Karpas-422 (cell line): ENCODE data around the gene STRIP1. TPM values are rescaled to one million over a fixed set of nuclear protein-coding genes. Genes with fewer than 3 reads are reported as not detected.

Experiments used
- DNase-seq: peaks from one replicate; pipeline ENCODE4 v3.0.0-alpha.2; 2015
- H2AFZ ChIP-seq: fragments of 200-600 bp; sonication (generic); 2 replicates; pipeline ENCODE4 v1.6.1; 2014; ENCODE audit warnings: antibody characterized with exemption, low read length, mixed read lengths
- H3K27ac ChIP-seq: fragments of 200-600 bp; sonication (generic); 2 replicates; pipeline ENCODE4 v1.5.1; 2014; ENCODE audit warnings: mild to moderate bottlenecking, low read length, moderate library complexity
- H3K27me3 ChIP-seq: fragments of 200-600 bp; sonication (generic); 2 replicates; pipeline ENCODE4 v1.6.1; 2014; ENCODE audit warnings: low read length, mixed read lengths
- H3K36me3 ChIP-seq: fragments of 200-600 bp; sonication (generic); 2 replicates; pipeline ENCODE4 v1.6.1; 2014; ENCODE audit warnings: low read length, mixed read lengths; ENCODE audit not compliant: insufficient read depth
- H3K4me1 ChIP-seq: fragments of 200-600 bp; sonication (generic); 2 replicates; pipeline ENCODE4 v1.6.1; 2014; ENCODE audit warnings: mild to moderate bottlenecking, low read length, mixed read lengths
- H3K4me2 ChIP-seq: fragments of 200-600 bp; sonication (generic); 2 replicates; pipeline ENCODE4 v1.6.1; 2014; ENCODE audit warnings: low read length, low read depth, mild to moderate bottlenecking; ENCODE audit not compliant: poor library complexity, severe bottlenecking
- H3K4me3 ChIP-seq: fragments of 200-600 bp; sonication (generic); 2 replicates; pipeline ENCODE4 v1.5.1; 2014; ENCODE audit warnings: mild to moderate bottlenecking, antibody characterized with exemption, low read length, mixed read lengths
- H3K79me2 ChIP-seq: fragments of 200-600 bp; sonication (generic); 2 replicates; pipeline ENCODE4 v1.6.1; 2014; ENCODE audit warnings: mild to moderate bottlenecking, low read length, mixed read lengths
- H3K9ac ChIP-seq: fragments of 200-600 bp; sonication (generic); 2 replicates; pipeline ENCODE4 v1.6.0; 2014; ENCODE audit warnings: low read length
- H3K9me2 ChIP-seq: fragments of 200-600 bp; sonication (generic), shearing (Covaris generic); replicated peaks from 2 replicates; pipeline ENCODE4 v1.6.0; 2014; ENCODE audit warnings: mild to moderate bottlenecking, low read length, moderate library complexity; ENCODE audit not compliant: insufficient read depth
- H3K9me3 ChIP-seq: fragments of 300-700, 200-600 bp; sonication (generic); 2 replicates; pipeline ENCODE4 v1.6.1; 2014; ENCODE audit warnings: low read length, mixed read lengths
- H4K20me1 ChIP-seq: fragments of 200-600 bp; sonication (generic); 2 replicates; pipeline ENCODE4 v1.6.1; 2014; ENCODE audit warnings: mild to moderate bottlenecking, antibody characterized with exemption, low read length, low read depth; ENCODE audit not compliant: insufficient read depth
- total RNA-seq: library from RNA; depleted of rRNA; stranded (reverse); fragments of >200 nt; shearing (Covaris generic); gene quantifications from 2 replicates; pipeline ENCODE4 v1.2.3, GENCODE V29; 2014; ENCODE audit warnings: low replicate concordance

Gene STRIP1
- total RNA-seq, 1 experiment from 2014 or later, result 35.3 TPM

DNA sequence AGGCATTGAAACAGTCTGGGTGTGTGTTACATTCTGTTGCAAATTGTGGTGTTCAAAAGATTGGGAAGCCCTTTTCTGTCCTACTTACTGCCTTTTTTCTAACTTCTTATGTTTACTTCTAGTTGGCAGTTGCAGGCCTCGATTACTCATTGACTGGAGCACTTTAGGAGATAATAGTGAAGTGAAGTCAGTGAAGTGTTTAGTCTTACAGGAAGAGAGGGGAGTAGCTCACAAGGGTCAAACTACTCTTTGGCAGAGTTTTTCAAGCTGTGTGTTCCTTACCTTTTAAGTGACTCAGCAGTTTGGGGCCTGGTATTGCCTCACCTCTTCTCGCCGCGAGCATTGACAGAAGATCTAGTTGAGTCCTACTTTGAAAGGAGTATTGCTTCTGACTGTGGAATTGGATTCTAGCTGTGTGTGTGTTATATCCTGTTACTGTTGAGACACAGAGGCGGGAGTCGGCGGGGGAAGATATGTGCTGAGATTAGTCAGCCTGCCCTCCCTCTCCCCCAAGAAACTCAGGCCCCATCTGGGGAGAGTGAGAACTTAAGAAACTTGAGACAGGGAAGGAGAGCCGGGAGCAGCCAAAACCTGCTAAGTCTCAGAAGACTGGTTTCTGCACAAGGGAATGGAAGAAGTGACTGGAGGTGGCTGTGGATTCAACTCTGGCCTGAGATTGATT lies 30.5 kb upstream of the STRIP1 start:
- Histone ChIP-seq H3K4me2 (no peak overlapping the region), H3K4me1 (peaks cover 38% of the 10 kb centered on the region), H3K79me2 (peaks cover 70% of the 10 kb centered on the region), H3K36me3 (no peaks in the 10 kb centered on the region), H3K9me3 (no peaks in the 10 kb centered on the region), H3K27me3 (no peaks in the 10 kb centered on the region), H3K9ac (no peak overlapping the region), H2AFZ (no peak overlapping the region), H3K4me3 (no peak overlapping the region), H3K9me2 (no peaks in the 10 kb centered on the region), H4K20me1 (no peaks in the 10 kb centered on the region), H3K27ac (no peak overlapping the region)
- no peak for DNase-seq

DNA sequence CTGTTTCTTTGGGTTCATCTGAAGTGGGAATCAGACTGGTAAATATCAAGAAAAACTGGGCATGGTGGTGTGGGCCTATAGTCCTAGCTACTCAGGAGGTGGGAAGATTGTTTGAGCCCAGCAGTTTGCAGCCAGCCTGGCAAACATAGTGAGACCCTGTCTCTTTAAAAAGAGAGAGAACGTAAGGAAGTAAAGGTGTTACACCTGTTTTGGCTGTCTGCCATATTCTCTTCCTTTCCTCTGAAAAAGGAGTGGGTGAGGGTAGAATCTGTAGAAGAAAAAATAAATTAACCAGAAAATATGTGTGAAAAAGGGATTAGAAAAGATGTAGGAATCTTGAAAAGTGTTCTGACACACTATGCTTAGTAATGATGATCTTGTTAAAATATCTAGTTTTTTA lies 29.8 kb upstream of the STRIP1 start:
- Histone ChIP-seq H3K4me3 (no peak overlapping the region), H4K20me1 (no peaks in the 10 kb centered on the region), H3K4me1 (peaks cover 36% of the 10 kb centered on the region), H2AFZ (no peak overlapping the region), H3K36me3 (no peaks in the 10 kb centered on the region), H3K4me2 (no peak overlapping the region), H3K9me3 (no peaks in the 10 kb centered on the region), H3K9me2 (no peaks in the 10 kb centered on the region), H3K27ac (no peak overlapping the region), H3K27me3 (no peaks in the 10 kb centered on the region), H3K9ac (no peak overlapping the region), H3K79me2 (peaks cover 66% of the 10 kb centered on the region)
- no peak for DNase-seq

DNA sequence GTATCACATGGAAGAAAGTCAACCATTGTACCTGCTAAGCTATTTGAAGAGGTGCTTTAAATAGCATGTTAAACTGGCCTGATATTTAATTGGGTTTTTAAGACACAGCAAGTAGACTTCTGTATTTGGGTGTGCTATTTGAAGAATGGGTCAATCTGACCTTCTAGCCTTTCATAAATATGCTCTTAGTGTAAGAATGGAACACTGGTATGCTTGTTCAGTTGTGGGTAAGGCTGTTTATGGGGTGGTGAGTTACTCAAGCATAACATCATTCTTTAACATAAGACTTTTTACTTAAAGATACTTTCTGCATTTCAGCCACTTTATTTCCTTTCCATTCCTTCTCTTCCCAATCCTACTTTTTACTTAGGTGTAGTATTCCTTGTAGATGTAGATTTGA lies 28.5 kb upstream of the STRIP1 start:
- H3K79me2 ChIP-seq, result peaks cover 56% of the 10 kb centered on the region
- H3K9me2 ChIP-seq, result no peaks in the 10 kb centered on the region
- DNase-seq, result no peak
- H3K27me3 ChIP-seq, result no peaks in the 10 kb centered on the region
- no peak overlapping the region for H3K27ac ChIP-seq
- no peaks in the 10 kb centered on the region for H3K9me3 ChIP-seq
- peaks cover 36% of the 10 kb centered on the region for H3K4me1 ChIP-seq
- H2AFZ ChIP-seq, result no peak overlapping the region
- H3K4me3 ChIP-seq, result no peak overlapping the region
- H4K20me1 ChIP-seq, result no peaks in the 10 kb centered on the region
- no peak overlapping the region for H3K4me2 ChIP-seq
- H3K36me3 ChIP-seq, result peaks cover 4% of the 10 kb centered on the region; the same call in 1 of the 2 replicates
- H3K9ac ChIP-seq, result no peak overlapping the region

DNA sequence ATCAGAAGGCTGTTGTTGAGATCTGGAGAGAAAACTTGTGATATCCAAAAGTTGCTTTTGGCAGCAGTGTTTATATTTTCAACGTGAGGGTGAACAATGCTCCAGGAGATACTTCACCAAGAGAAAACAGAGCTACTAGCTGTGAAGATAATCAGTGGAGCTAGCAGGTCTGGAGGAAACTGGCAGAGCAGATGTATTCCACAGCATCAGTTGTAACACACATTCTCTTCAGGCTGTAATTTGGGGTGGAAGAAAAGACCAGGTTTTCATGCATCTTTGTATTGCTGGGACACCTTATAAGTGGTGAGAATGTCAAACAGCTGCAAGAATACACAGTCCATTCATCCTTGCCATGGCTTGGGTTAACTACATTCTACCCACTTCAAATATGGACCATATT lies 27.9 kb upstream of the STRIP1 start:
- DNase-seq, result no peak
- H3K79me2 ChIP-seq, result peaks cover 56% of the 10 kb centered on the region

DNA sequence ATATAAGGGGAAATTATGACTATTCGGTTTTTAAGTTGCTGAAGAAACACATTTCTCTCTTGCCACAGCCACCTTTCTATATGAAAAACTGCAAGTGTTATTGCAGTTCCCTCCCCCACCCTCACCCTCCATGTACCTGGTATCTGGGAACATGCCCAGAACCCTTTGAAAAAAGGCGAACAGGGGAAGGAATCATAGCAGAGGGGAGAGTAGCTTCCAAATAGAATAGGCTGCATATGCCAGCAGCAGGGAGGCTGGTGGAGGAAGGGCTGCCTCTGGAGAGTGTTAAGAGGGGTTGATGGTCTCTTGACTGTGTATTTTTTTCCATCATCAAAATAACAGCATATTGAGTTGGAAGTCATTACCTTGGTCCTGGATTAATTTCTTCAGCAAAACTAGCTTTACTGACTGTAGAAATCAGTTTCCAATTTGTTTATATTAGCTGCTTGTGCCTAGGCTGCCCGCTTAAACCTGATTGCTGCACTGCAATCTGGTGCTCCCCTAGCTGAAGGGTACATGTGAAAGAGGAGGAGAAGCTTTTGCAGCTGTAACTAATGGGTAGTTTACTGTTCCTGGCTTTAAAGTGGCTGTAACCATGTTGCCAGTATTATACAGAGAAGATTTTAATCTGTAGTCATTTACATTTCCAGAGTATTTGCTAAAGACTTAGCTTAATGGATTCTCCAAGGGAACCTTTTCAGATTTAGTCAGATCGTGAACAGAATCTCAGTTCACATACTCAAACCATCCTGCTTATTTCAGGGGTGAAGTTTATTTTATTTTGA lies 27.2 kb upstream of the STRIP1 start:
- DNase-seq, result no peak
- Histone ChIP-seq H3K9me2 (no peaks in the 10 kb centered on the region), H3K9me3 (no peaks in the 10 kb centered on the region), H3K36me3 (peaks cover 9% of the 10 kb centered on the region; the same call in 1 of the 2 replicates), H4K20me1 (no peaks in the 10 kb centered on the region), H3K27ac (no peak overlapping the region), H3K4me2 (no peak overlapping the region), H3K4me3 (no peak overlapping the region), H2AFZ (no peak overlapping the region), H3K27me3 (no peaks in the 10 kb centered on the region), H3K4me1 (peaks cover 36% of the 10 kb centered on the region), H3K79me2 (peaks cover 51% of the 10 kb centered on the region), H3K9ac (no peak overlapping the region)

More for the DNA sequence above, 27.9 kb upstream of the STRIP1 start:
- Histone ChIP-seq H4K20me1 (no peaks in the 10 kb centered on the region), H3K4me3 (no peak overlapping the region), H3K4me2 (no peak overlapping the region), H3K9ac (no peak overlapping the region), H3K9me2 (no peaks in the 10 kb centered on the region), H3K36me3 (peaks cover 4% of the 10 kb centered on the region; the same call in 1 of the 2 replicates), H3K27me3 (no peaks in the 10 kb centered on the region), H2AFZ (no peak overlapping the region), H3K27ac (no peak overlapping the region), H3K4me1 (peaks cover 36% of the 10 kb centered on the region), H3K9me3 (no peaks in the 10 kb centered on the region)

DNA sequence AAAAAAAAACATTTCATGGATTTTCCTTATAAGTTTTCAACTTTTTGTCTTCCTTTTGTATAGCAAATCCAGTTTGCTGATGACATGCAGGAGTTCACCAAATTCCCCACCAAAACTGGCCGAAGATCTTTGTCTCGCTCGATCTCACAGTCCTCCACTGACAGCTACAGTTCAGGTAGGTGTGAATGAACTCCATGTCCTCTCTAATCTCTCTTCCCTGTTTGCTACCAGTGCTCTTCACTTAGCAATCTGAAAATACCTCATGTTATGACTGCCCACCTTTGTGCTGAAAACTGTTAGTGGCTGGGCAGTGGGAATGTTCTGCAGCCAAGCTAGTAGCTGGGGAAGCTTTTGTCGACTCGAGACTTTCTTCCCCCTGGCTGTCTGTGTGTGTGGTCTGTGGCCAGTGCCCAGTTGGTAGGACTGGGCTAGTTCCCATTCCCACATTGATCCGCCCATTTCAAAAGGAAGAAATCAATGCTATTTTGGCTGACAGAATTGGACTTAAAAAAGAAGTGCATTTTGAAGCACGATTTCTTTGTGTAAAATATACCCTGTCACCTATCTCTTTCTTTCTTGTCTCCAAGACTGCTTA lies 25.4 kb upstream of the STRIP1 start:
- Histone ChIP-seq H3K9ac (no peak overlapping the region), H3K27ac (no peak overlapping the region), H3K4me2 (no peak overlapping the region), H3K36me3 (peaks cover 18% of the 10 kb centered on the region; the same call in 1 of the 2 replicates), H3K9me2 (no peaks in the 10 kb centered on the region), H3K4me1 (peaks cover 28% of the 10 kb centered on the region), H2AFZ (no peak overlapping the region), H3K9me3 (no peaks in the 10 kb centered on the region), H3K27me3 (no peaks in the 10 kb centered on the region), H4K20me1 (no peaks in the 10 kb centered on the region), H3K79me2 (peaks cover 36% of the 10 kb centered on the region), H3K4me3 (no peak overlapping the region)
- no peak for DNase-seq

DNA sequence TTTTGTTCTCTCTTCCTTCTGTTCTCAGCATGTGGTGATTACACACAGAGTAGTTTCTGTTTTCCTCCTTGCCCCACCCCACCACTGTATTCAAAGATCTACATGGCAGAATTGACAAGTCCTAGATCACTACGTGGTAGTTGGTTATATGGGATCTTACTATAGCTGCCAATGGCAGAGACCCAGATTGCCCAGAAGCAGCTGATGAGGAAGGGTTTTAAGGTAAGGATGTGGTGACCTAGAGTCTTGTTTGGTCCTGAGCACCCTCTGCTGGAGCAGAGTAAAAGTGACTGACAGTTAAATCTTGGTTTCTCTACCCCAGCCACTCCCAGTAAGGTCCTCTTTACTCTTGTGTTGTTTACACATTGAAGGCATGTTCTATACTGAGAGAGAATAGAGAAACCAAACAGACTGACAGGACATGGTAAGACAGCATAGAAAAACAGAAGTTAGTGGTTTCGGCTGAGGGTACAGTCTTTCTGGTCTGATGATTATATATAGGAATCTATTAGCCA lies 22.8 kb upstream of the STRIP1 start:
- Histone ChIP-seq H3K27ac (no peak overlapping the region), H3K4me3 (no peak overlapping the region), H3K9ac (no peak overlapping the region), H3K4me1 (peaks cover 6% of the 10 kb centered on the region), H3K9me2 (no peaks in the 10 kb centered on the region), H3K36me3 (peaks cover 28% of the 10 kb centered on the region; the same call in 1 of the 2 replicates), H3K4me2 (no peak overlapping the region), H3K79me2 (peaks cover 11% of the 10 kb centered on the region; the same call in 1 of the 2 replicates), H2AFZ (no peak overlapping the region), H4K20me1 (no peaks in the 10 kb centered on the region), H3K9me3 (no peaks in the 10 kb centered on the region), H3K27me3 (no peaks in the 10 kb centered on the region)
- DNase-seq, result peak; percentile 75
